ENCODE measurements around the gene FAM174C.

The FAM174C gene

GRCh38 chr19:1322198-1322981 lies 47.1 kb downstream of the FAM174C start:
- no peak overlapping the region for H3K4me3 Mint-ChIP-seq
- H3K27me3 Mint-ChIP-seq (ENCODE audit: low read depth) = peaks cover 28% of the 10 kb centered on the region
- no peak overlapping the region for H3K27ac Mint-ChIP-seq
- no peaks in the 10 kb centered on the region for H3K9me3 Mint-ChIP-seq
- TF ChIP-seq CTCF (IDR thresholded peaks at IDR 0.05; ENCODE audit: unreplicated experiment in 3 of 3) = no peak
- H3K4me1 Mint-ChIP-seq = peaks cover 7% of the 10 kb centered on the region
- no peaks in the 10 kb centered on the region for H3K36me3 Mint-ChIP-seq (ENCODE audit: low read depth)

GRCh38 chr19:1324249-1324805 lies 49.0 kb downstream of the FAM174C start:
- Mint-ChIP-seq H3K9me3 (no peaks in the 10 kb centered on the region), H3K4me3 (no peak overlapping the region), H3K27ac (no peak overlapping the region), H3K27me3 (ENCODE audit: low read depth) (peaks cover 11% of the 10 kb centered on the region), H3K36me3 (ENCODE audit: low read depth) (no peaks in the 10 kb centered on the region), H3K4me1 (no peaks in the 10 kb centered on the region)
- no peak for TF ChIP-seq CTCF (IDR thresholded peaks at IDR 0.05; ENCODE audit: unreplicated experiment in 3 of 3)

- Mint-ChIP-seq H3K4me3 (no peak overlapping the region), H3K27ac (no peak overlapping the region), H3K27me3 (ENCODE audit: low read depth) (peaks cover 11% of the 10 kb centered on the region), H3K9me3 (no peaks in the 10 kb centered on the region), H3K4me1 (no peaks in the 10 kb centered on the region), H3K36me3 (ENCODE audit: low read depth) (no peaks in the 10 kb centered on the region)
- no peak for TF ChIP-seq CTCF (IDR thresholded peaks at IDR 0.05; ENCODE audit: unreplicated experiment in 3 of 3)
Measured at GRCh38 chr19:1324806-1325567, 49.7 kb downstream of the FAM174C start.

DNA sequence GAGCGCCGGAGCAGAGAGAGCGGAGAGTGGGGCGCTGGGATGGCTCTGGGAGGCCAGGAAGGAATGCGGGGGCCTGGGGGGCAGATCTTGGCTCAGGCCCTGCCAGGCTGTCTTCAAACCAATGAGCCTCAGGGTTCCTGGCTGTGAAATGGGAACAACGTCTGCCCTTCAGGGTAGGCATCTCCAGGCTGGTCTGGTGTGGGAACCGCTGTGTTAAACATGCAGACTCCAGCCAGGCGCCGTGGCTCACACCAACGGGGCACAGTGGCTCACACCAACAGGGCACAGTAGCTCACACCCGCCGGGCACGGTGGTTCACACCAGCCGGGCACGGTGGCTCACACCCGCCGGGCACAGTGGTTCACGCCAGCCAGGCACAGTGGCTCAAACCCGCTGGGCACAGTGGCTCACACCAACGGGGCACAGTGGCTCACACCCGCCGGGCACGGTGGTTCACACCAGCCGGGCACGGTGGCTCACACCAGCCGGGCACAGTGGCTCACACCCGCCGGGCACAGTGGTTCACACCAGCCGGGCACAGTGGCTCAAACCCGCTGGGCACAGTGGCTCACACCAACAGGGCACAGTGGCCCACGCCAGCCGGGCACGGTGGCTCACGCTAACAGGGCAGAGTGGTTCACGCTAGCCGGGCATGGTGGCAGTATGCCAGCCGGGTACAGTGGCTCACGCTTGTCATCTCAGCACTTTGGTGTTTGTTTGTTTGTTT lies 50.4 kb downstream of the FAM174C start:
- no peaks in the 10 kb centered on the region for H3K9me3 Mint-ChIP-seq
- no peaks in the 10 kb centered on the region for H3K4me1 Mint-ChIP-seq
- no peak overlapping the region for H3K4me3 Mint-ChIP-seq
- no peak for TF ChIP-seq CTCF (IDR thresholded peaks at IDR 0.05; ENCODE audit: unreplicated experiment in 3 of 3)
- peaks cover 11% of the 10 kb centered on the region for H3K27me3 Mint-ChIP-seq (ENCODE audit: low read depth)
- H3K36me3 Mint-ChIP-seq (ENCODE audit: low read depth) = no peaks in the 10 kb centered on the region
- no peak overlapping the region for H3K27ac Mint-ChIP-seq

- no peaks in the 10 kb centered on the region for H3K9me3 Mint-ChIP-seq
- TF ChIP-seq CTCF (IDR thresholded peaks at IDR 0.05; ENCODE audit: unreplicated experiment in 3 of 3) = no peak
- no peak overlapping the region for H3K4me3 Mint-ChIP-seq
- no peak overlapping the region for H3K27ac Mint-ChIP-seq
- H3K27me3 Mint-ChIP-seq (ENCODE audit: low read depth) = peaks cover 6% of the 10 kb centered on the region
- no peaks in the 10 kb centered on the region for H3K36me3 Mint-ChIP-seq (ENCODE audit: low read depth)
- H3K4me1 Mint-ChIP-seq = no peaks in the 10 kb centered on the region
Measured at GRCh38 chr19:1327125-1327524, 51.8 kb downstream of the FAM174C start.
